K562 (cell line): ENCODE measurements around the gene SLC6A9. TPM values are rescaled to one million over a fixed set of nuclear protein-coding genes. Genes with fewer than 3 reads are reported as not detected.
A peak's percentile ranks its signal among the peaks of the same experiment; 100 is the strongest.

Source experiments
- ATF7 ChIP-seq: fragments of 450-650 bp; IDR thresholded peaks from 2 replicates; pipeline ENCODE4 v1.7.1; 2014; ENCODE audit warnings: mild to moderate bottlenecking, moderate library complexity
- E2F5 ChIP-seq: sonication (generic); formaldehyde crosslinking; IDR thresholded peaks from 2 replicates; pipeline ENCODE4 v1.8.0; 2022; ENCODE audit warnings: mild to moderate bottlenecking, missing genetic modification reagents
- EHMT2 ChIP-seq: fragments of 450-650 bp; IDR thresholded peaks from 2 replicates; pipeline ENCODE4 v1.6.1; 2018; ENCODE audit warnings: antibody characterized with exemption
- ELF4 ChIP-seq: fragments of 450-650 bp; formaldehyde crosslinking; IDR thresholded peaks from 2 replicates; pipeline ENCODE4 v1.4.0; 2022; ENCODE audit warnings: missing genetic modification characterization
- GABPA ChIP-seq: fragments of 200-800 bp; sonication (Bioruptor generic); conservative IDR thresholded peaks from 2 replicates; pipeline ENCODE4 v1.6.1; 2016; ENCODE audit warnings: low read depth, missing genetic modification characterization, missing compliant biosample characterization
- GTF3C2 ChIP-seq: IDR thresholded peaks from 3 replicates; pipeline ENCODE4 v1.6.1; 2011; ENCODE audit warnings: borderline replicate concordance, mild to moderate bottlenecking, moderate library complexity; ENCODE audit not compliant: insufficient read length; ENCODE audit errors: extremely low read depth
- JUN ChIP-seq, 2 experiments: sonication (generic) in 1 of 2; formaldehyde crosslinking in 1 of 2; IDR thresholded peaks; 2 replicates each; pipeline versions ENCODE4 v1.6.1 to v1.8.0; 2012 to 2022; ENCODE audit warnings: borderline replicate concordance in 2 of 2, mild to moderate bottlenecking in 2 of 2, improper control_type of control experiment in 1 of 2, low read depth in 1 of 2, low read length in 1 of 2, missing genetic modification reagents in 1 of 2
- KAT7 ChIP-seq: sonication (generic); formaldehyde crosslinking; IDR thresholded peaks from 2 replicates; pipeline ENCODE4 v1.8.0; 2022; ENCODE audit warnings: missing genetic modification reagents, mild to moderate bottlenecking, borderline replicate concordance
- KDM1A ChIP-seq, 2 experiments: fragments of 450-650 bp; IDR thresholded peaks; 2 replicates each; pipeline ENCODE4 v1.6.1; 2016; ENCODE audit warnings: mild to moderate bottlenecking in 2 of 2
- RNF219 ChIP-seq: fragments of 250-450 bp; sonication (Bioruptor Pico); IDR thresholded peaks from 2 replicates; pipeline ENCODE4 v1.5.0; 2022; ENCODE audit warnings: mild to moderate bottlenecking
- SMARCA5 ChIP-seq: fragments of 450-650 bp; IDR thresholded peaks from 2 replicates; pipeline ENCODE4 v1.6.1; 2016
- ZC3H11A ChIP-seq: IDR thresholded peaks from 2 replicates; pipeline ENCODE4 v1.6.1; 2012; ENCODE audit warnings: low read depth, low read length, improper control_type of control experiment
- ZNF512 ChIP-seq: IDR thresholded peaks from 2 replicates; pipeline ENCODE4 v1.6.1; 2016; ENCODE audit warnings: missing genetic modification characterization, missing compliant biosample characterization
- ZNF586 ChIP-seq: fragments of 450-650 bp; formaldehyde crosslinking; conservative IDR thresholded peaks from 2 replicates; pipeline ENCODE4 v1.4.0; 2020; ENCODE audit warnings: mild to moderate bottlenecking, moderate library complexity
- ZNF77 ChIP-seq: fragments of 250-450 bp; sonication (Bioruptor Pico); IDR thresholded peaks from 2 replicates; pipeline ENCODE4 v1.5.0; 2020
- polyA plus RNA-seq, 8 experiments: library from polyadenylated mRNA; depleted of rRNA in 4 of 8; stranded (reverse) in 5 of 8; unstranded in 3 of 8; fragments of >200 nt; fragmentation: Nextera tagmentation in 2 of 8; fragmentation: Illumina TruSeq in 1 of 8; extraction: Ambion mirVana in 2 of 8; extraction: Trizol in 1 of 8; gene quantifications; 2 replicates each; pipeline versions ENCODE4 v1.2.1 to v1.2.3, GENCODE V29; 2011 to 2014; ENCODE audit warnings: inconsistent platforms in 1 of 8, missing spikeins in 1 of 8
- total RNA-seq, 7 experiments: library from RNA; depleted of rRNA in 6 of 7; stranded (reverse); fragments of >200 nt in 6 of 7; fragmentation: Illumina TruSeq in 2 of 7; extraction: Trizol in 2 of 7; gene quantifications; 2 replicates each; pipeline versions ENCODE4 v1.2.1 to v1.2.3, GENCODE V29; 2011 to 2021; ENCODE audit warnings: low replicate concordance in 1 of 7
- TF ChIP-seq, protein P1 (sequence below): sonication (generic); formaldehyde crosslinking; IDR thresholded peaks from 2 replicates; pipeline ENCODE4 v1.8.0; 2022; ENCODE audit warnings: missing genetic modification reagents, mild to moderate bottlenecking, borderline replicate concordance
- TF ChIP-seq, protein P2 (sequence below): fragments of 200-800 bp; sonication (Bioruptor generic); IDR thresholded peaks from 2 replicates; pipeline ENCODE4 v1.6.1; 2017; ENCODE audit warnings: missing genetic modification characterization, missing compliant biosample characterization

Gene SLC6A9
- total and polyA plus RNA-seq, 9 of the 15 experiments (the other 6 are each of a cell fraction or from before 2014, with no cell fraction given) = 0.17 to 18.7 (median 2.9) TPM

DNA sequence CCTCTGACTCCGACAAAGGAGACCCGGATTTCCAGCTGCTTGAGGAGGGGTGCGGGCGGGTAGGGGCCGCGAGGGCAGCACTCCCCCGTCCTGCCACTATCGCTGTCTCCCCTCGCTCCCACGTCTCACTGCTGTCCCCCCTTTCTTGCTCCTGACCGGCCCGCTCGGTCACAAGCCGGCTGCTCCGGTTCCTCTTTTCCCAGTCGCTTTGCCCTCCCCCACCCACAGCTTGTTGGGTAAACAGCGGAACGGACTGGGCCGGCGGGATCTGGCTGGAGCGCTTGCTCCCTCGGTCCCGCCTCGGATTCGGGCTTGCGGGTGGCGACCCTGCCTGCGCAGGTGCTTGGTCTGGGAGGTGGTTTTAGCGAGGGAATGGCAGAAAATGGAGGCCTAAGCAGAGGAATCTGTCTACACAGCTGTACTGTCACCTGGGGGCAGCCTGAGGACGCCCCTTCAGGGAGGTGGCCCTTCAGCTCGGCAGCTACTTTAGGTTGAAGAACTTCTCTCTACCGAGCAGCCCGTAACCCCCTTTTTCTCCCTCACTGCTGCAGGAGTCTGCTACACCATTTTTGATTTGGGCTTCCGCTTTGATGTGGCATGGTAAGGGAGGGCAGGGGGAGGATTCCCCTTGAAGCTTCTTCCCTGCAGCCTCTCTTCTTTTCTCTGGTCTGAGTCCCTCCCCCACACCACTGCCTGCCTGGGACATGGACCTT, 55.9 kb downstream of the SLC6A9 start (continued):
- TF ChIP-seq, protein P1, sequence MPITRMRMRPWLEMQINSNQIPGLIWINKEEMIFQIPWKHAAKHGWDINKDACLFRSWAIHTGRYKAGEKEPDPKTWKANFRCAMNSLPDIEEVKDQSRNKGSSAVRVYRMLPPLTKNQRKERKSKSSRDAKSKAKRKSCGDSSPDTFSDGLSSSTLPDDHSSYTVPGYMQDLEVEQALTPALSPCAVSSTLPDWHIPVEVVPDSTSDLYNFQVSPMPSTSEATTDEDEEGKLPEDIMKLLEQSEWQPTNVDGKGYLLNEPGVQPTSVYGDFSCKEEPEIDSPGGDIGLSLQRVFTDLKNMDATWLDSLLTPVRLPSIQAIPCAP (CRISPR knock-in tag) = no peak
- TF ChIP-seq GABPA (tag) (0 out of 2 replicates have a peak, but pooled peaks have one; percentile 8), ELF4 (no peak), ZC3H11A (no peak), RNF219 (CRISPR knock-in tag) (no peak), SMARCA5 (peak; percentile 22; the same call in 1 of the 2 replicates), EHMT2 (no peak), ZNF512 (tag) (no peak), GTF3C2 (no peak), ZNF77 (CRISPR knock-in tag) (no peak), JUN (IDR thresholded peaks at IDR 0.05; ENCODE audit: borderline replicate concordance, low read depth, low read length) (no peak; the same call in 1 of the 2 replicates), JUN (CRISPR knock-in tag; IDR thresholded peaks at IDR 0.05; ENCODE audit: borderline replicate concordance) (no peak), E2F5 (CRISPR knock-in tag) (no peak), KAT7 (CRISPR knock-in tag) (peak; percentile 19; the same call in 1 of the 2 replicates), KDM1A (IDR thresholded peaks at IDR 0.05) (no peak), ZNF586 (CRISPR knock-in tag) (no peak), ATF7 (no peak)
- TF ChIP-seq, protein P2, sequence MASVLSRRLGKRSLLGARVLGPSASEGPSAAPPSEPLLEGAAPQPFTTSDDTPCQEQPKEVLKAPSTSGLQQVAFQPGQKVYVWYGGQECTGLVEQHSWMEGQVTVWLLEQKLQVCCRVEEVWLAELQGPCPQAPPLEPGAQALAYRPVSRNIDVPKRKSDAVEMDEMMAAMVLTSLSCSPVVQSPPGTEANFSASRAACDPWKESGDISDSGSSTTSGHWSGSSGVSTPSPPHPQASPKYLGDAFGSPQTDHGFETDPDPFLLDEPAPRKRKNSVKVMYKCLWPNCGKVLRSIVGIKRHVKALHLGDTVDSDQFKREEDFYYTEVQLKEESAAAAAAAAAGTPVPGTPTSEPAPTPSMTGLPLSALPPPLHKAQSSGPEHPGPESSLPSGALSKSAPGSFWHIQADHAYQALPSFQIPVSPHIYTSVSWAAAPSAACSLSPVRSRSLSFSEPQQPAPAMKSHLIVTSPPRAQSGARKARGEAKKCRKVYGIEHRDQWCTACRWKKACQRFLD (CRISPR knock-in tag) = no peak
